ENCODE results near the gene SAFB.

DNA sequence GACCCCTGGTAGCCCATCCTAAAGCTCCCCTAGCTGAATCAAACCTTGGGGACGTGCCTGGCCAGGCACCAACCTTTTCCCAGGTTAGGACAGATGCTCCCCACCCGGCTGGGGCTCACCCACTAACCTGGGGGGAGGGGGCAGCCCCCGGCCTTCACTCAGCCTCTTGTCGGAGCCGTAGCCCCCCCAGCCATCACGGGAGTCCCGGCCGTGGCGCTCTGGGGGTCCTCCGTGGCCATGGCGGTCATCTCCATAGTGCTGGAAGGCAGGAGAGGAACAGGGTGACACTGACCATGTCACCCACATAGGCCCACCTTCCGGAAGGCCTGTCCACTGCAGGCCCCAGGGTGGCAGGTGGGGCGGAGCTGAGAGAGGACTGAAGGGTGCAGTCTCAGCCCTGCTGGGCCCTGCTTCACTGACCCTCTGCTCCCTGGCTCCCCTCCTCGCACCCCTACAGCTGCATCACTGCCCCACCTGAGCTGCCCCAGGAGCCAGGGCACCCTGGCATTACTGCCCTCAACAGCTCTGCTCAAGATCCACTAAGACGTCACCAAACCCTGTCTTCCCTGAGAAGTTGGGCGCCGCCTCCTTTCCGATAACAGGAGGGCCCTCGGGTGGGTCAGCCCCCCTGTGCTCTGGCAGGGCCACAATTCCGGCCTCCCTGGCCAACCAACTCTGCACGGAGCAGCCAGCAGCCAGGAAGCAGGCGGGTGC is 32.6 kb upstream of the SAFB start:
- no peak for TF ChIP-seq EP300 (IDR thresholded peaks at IDR 0.05)
- no peak for TF ChIP-seq POLR2AphosphoS5 (IDR thresholded peaks at IDR 0.05)
- TF ChIP-seq, protein P1, sequence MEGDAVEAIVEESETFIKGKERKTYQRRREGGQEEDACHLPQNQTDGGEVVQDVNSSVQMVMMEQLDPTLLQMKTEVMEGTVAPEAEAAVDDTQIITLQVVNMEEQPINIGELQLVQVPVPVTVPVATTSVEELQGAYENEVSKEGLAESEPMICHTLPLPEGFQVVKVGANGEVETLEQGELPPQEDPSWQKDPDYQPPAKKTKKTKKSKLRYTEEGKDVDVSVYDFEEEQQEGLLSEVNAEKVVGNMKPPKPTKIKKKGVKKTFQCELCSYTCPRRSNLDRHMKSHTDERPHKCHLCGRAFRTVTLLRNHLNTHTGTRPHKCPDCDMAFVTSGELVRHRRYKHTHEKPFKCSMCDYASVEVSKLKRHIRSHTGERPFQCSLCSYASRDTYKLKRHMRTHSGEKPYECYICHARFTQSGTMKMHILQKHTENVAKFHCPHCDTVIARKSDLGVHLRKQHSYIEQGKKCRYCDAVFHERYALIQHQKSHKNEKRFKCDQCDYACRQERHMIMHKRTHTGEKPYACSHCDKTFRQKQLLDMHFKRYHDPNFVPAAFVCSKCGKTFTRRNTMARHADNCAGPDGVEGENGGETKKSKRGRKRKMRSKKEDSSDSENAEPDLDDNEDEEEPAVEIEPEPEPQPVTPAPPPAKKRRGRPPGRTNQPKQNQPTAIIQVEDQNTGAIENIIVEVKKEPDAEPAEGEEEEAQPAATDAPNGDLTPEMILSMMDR (IDR thresholded peaks at IDR 0.05), result no peak
- TF ChIP-seq POLR2A (IDR thresholded peaks at IDR 0.05), result no peak

Data from gastroesophageal sphincter (tissue), 3 donors.